Gastroesophageal sphincter (tissue), 4 donors: ENCODE measurements around the gene RPL27A. TPM values are rescaled to one million over a fixed set of nuclear protein-coding genes. Genes with fewer than 3 reads are reported as not detected.

Experiments used
- ATAC-seq: fragments of 150-250 bp; one replicate; pipeline ENCODE4 v1.9.1; 2016; ENCODE audit warnings: mild to moderate bottlenecking, moderate library complexity
- H3K27ac ChIP-seq, 4 donors: fragments of 200-600 bp; sonication (generic) in 3 of 4; 1 replicate in 3 of 4; 2 replicates in 1 of 4; pipeline ENCODE4 v1.5.1; 2016 to 2019
- H3K27me3 ChIP-seq: fragments of 200-600 bp; sonication (generic); one replicate; pipeline ENCODE4 v1.5.1; 2019
- H3K36me3 ChIP-seq, 2 donors: fragments of 200-600 bp; sonication (generic); one replicate each; pipeline ENCODE4 v1.5.1; 2019; ENCODE audit warnings: control low read depth in 1 of 2
- H3K4me1 ChIP-seq, 3 donors: fragments of 200-600 bp; sonication (generic); 1 replicate in 2 of 3; 2 replicates in 1 of 3; pipeline ENCODE4 v1.5.1; 2016 to 2019; ENCODE audit warnings: control low read depth in 2 of 3
- H3K4me3 ChIP-seq, 2 donors: fragments of 200-600 bp; sonication (generic); one replicate each; pipeline ENCODE4 v1.5.1; 2019; ENCODE audit warnings: mild to moderate bottlenecking in 1 of 2, moderate library complexity in 1 of 2
- H3K9me3 ChIP-seq, 3 donors: fragments of 200-600 bp; sonication (generic); one replicate each; pipeline ENCODE4 v1.5.1; 2017 to 2019; ENCODE audit warnings: control low read depth in 2 of 3
- EP300 ChIP-seq: sonication (generic); formaldehyde crosslinking; IDR thresholded peaks from one replicate; pipeline ENCODE4 v1.6.1; 2017; ENCODE audit warnings: antibody characterized with exemption, mild to moderate bottlenecking
- POLR2A ChIP-seq, 2 donors: fragments of 450-650 bp; IDR thresholded peaks; one replicate each; pipeline ENCODE4 v1.6.1; 2017; ENCODE audit warnings: antibody characterized with exemption in 2 of 2, mild to moderate bottlenecking in 2 of 2, moderate library complexity in 1 of 2
- POLR2AphosphoS5 ChIP-seq: sonication (generic); formaldehyde crosslinking; IDR thresholded peaks from one replicate; pipeline ENCODE4 v1.6.1; 2017; ENCODE audit warnings: antibody characterized with exemption
- WGBS, 2 donors: methylation state at CpG; one replicate each; pipeline ENCODE4 v1.1.5; 2018; ENCODE audit warnings: low coverage in 1 of 2; 5-methylcytosine and 5-hydroxymethylcytosine counted together
- total RNA-seq, 4 donors: library from RNA; depleted of rRNA; stranded (reverse); fragments of >200 nt; gene quantifications; one replicate each; pipeline ENCODE4 v1.1.0, GENCODE V29; 2016
- TF ChIP-seq, protein P1 (sequence below), 4 experiments: fragments of 200-600 bp in 2 of 4; fragments of 450-650 bp in 2 of 4; sonication (generic) in 1 of 4; IDR thresholded peaks; one replicate each; pipeline ENCODE4 v1.5.1; 2017 to 2019; ENCODE audit warnings: antibody characterized with exemption in 4 of 4, mild to moderate bottlenecking in 2 of 4, moderate library complexity in 2 of 4

The RPL27A gene
- total RNA-seq, 4 donors from 2014 or later: 706 to 1,423 (median 903) TPM

DNA sequence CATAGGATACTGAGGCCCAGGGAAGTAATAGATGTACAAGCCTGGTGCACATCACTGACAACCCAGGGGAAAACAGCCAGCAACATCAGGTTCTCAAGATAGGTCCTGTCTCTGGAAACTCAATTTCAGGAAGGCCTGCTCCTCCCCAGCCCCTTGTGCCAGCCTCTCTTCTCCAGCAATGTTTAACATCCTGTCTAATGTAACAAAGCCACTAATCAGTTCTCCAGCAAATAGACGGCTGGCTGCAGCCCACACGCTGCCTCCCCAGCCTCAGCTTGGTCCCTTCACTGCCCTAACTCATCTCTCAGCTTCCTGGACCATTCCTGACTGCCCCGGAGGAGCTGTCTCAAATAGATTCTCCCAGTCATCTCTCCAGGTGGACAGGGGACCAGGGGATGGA lies 37.8 kb downstream of the RPL27A start:
- no peak for ATAC-seq
- peaks cover 43 to 100% (median 74%) of the 10 kb centered on the region in 3 donors for H3K4me1 ChIP-seq
- H3K9me3 ChIP-seq: no peaks in the 10 kb centered on the region
- 0% methylated on average over 1 to 2 of the region's 3 CpGs for WGBS, 2 donors
- H3K27me3 ChIP-seq: no peaks in the 10 kb centered on the region
- no peak overlapping the region for H3K4me3 ChIP-seq
- H3K27ac ChIP-seq: peak overlapping the region; percentile 89 to 97 (median 96)
- TF ChIP-seq EP300: no peak
- no peak for TF ChIP-seq POLR2A (IDR thresholded peaks at IDR 0.05)
- no peak for TF ChIP-seq POLR2AphosphoS5
- TF ChIP-seq, protein P1, sequence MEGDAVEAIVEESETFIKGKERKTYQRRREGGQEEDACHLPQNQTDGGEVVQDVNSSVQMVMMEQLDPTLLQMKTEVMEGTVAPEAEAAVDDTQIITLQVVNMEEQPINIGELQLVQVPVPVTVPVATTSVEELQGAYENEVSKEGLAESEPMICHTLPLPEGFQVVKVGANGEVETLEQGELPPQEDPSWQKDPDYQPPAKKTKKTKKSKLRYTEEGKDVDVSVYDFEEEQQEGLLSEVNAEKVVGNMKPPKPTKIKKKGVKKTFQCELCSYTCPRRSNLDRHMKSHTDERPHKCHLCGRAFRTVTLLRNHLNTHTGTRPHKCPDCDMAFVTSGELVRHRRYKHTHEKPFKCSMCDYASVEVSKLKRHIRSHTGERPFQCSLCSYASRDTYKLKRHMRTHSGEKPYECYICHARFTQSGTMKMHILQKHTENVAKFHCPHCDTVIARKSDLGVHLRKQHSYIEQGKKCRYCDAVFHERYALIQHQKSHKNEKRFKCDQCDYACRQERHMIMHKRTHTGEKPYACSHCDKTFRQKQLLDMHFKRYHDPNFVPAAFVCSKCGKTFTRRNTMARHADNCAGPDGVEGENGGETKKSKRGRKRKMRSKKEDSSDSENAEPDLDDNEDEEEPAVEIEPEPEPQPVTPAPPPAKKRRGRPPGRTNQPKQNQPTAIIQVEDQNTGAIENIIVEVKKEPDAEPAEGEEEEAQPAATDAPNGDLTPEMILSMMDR (IDR thresholded peaks at IDR 0.05): no peak
- peaks cover 0 to 29% of the 10 kb centered on the region in 2 donors for H3K36me3 ChIP-seq

DNA sequence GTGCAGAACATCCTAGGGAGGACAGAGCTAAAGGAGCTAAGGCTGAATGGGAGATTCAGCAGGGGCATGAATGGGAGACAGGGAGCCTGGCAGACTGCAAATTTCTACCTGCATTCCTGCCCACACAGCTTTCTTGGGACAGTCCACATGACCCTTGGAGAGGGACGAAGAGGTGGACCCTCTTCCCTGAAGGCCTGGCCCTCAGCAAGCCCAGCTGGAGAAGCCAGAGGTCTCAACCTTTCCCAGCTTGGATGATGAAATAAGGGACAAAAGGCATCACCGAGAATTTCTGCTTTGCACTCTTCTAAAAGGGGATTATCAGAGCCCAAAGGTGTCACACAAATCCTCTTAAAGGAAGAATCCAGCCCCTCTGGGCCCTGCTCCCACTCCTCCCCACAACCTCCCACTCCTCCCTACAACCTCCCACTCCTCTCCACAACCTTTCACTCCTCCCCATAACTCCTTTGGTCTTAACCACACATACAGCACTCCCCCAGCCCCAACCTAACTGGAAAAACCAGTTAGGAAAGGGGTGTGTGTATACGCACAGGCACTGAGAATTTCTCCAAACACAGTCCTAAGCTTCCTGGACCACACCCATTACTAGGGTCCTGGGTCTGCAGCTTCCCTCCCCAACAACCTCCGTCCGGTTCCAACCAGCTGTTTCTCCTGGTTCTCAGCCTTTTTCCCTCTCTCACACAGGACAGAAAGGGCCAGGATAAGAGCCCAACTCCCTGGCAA lies 38.4 kb downstream of the RPL27A start:
- H3K4me1 ChIP-seq: peaks cover 43 to 97% (median 70%) of the 10 kb centered on the region in 3 donors

DNA sequence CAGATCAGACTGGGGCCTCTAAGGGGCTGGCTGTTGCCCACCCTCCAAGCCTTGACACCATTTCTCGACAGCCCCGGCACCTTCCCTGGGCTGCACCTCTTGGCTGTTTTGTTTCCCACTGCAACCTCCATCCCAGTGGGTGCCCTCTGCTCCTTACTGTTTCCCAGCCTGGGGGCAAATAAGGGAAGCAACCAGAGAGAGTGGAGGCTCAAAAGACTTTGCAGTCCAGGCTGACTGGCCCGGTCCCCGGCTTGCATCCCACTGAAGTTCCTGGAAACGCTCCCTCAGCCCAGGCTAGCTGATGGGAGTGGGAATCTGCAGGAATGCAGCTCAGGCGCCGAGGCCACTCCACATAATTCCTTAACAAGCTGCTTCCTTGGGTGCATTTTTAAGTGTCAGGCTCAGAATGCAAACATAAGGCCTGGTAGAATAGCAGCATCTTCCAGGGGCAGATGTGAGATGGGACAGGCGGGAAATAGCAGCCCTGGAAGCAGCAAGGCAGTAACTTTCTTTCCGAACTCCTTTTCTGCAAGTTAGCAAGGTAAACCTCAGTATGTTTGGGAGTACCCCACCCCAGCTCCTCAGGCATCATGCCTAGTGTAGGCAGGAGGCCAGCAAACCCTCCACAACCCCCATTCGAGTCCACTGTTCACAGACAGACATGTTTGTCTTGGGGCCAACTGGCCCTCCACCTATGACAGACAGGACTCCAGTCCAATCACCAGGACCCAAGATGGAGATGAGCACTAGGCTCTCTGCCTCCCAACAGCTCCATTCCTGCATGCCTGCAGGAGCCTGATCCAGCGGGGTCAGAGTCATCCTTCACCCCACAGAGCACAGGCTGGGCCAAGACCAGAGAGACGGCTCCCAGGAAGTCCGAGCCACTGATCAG lies 39.3 kb downstream of the RPL27A start:
- Histone ChIP-seq H3K36me3 (peaks cover 0 to 27% of the 10 kb centered on the region in 2 donors), H3K27ac (peak overlapping the region; percentile 89 to 97 (median 96)), H3K4me1 (peaks cover 43 to 97% (median 64%) of the 10 kb centered on the region in 3 donors), H3K9me3 (no peaks in the 10 kb centered on the region), H3K27me3 (no peaks in the 10 kb centered on the region), H3K4me3 (no peak overlapping the region)
- ATAC-seq: peak; percentile 11
- TF ChIP-seq EP300 (no peak), POLR2A (IDR thresholded peaks at IDR 0.05) (no peak), POLR2AphosphoS5 (peak; percentile 62)
- TF ChIP-seq, protein P1 (IDR thresholded peaks at IDR 0.05): no peak
- WGBS, 2 donors: 34 to 75% methylated on average over 2 to 4 of the region's 13 CpGs

More for the DNA sequence above, 38.4 kb downstream of the RPL27A start:
- Histone ChIP-seq H3K27ac (peak overlapping the region; percentile 89 to 97 (median 96)), H3K27me3 (no peaks in the 10 kb centered on the region), H3K4me3 (no peak overlapping the region), H3K36me3 (peaks cover 0 to 32% of the 10 kb centered on the region in 2 donors), H3K9me3 (no peaks in the 10 kb centered on the region)
- ATAC-seq: no peak
- WGBS, 2 donors: 42 to 44% methylated on average over 1 to 3 of the region's 5 CpGs
- no peak for TF ChIP-seq POLR2A (IDR thresholded peaks at IDR 0.05)
- TF ChIP-seq, protein P1 (IDR thresholded peaks at IDR 0.05): no peak
- peak; percentile 31 for TF ChIP-seq POLR2AphosphoS5
- TF ChIP-seq EP300: no peak

DNA sequence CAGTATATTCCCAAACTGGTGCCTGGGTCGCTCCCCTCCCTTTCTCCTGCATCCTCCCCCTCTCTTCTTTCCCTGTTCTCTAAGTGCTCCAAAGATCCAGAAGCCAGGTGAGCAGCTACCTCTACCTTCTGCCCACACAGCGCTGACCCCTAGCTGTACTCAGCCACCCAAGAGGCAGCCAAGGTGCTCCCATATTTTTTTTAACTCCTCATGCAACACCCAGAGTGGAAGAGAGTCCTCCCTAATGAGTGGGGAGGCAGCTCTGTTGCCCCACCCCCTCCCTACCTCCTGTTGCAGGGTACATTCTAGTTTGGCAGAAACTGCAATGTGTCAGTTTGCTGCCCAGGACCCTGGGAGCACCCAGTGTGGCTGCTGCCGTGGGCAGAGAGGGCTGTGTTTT lies 40.2 kb downstream of the RPL27A start:
- peaks cover 0 to 20% of the 10 kb centered on the region in 2 donors for H3K36me3 ChIP-seq
- 43 to 60% methylated on average over 2 to 3 of the region's 3 CpGs for WGBS, 2 donors
- TF ChIP-seq, protein P1 (IDR thresholded peaks at IDR 0.05): no peak
- TF ChIP-seq EP300: no peak
- TF ChIP-seq POLR2A (IDR thresholded peaks at IDR 0.05): no peak
- TF ChIP-seq POLR2AphosphoS5: no peak
- H3K4me3 ChIP-seq: no peak overlapping the region
- H3K4me1 ChIP-seq: peaks cover 34 to 97% (median 59%) of the 10 kb centered on the region in 3 donors
- peak overlapping the region; percentile 89 to 97 (median 96) for H3K27ac ChIP-seq
- H3K9me3 ChIP-seq: no peaks in the 10 kb centered on the region
- no peaks in the 10 kb centered on the region for H3K27me3 ChIP-seq
- no peak for ATAC-seq
